GM19238 (cell line): ENCODE results near the gene RSPRY1.
A peak's percentile ranks its signal among the peaks of the same experiment; 100 is the strongest.
"Not testable (repeated sequence)": the region's sequence is repeated elsewhere in the genome, so short reads cannot be mapped to it uniquely, and the experiment has no call there.

Experiments
- DNase-seq: peaks from one replicate; pipeline ENCODE4 v3.0.0; 2011; ENCODE audit warnings: low spot score; ENCODE audit not compliant: insufficient read length

Gene RSPRY1

DNA sequence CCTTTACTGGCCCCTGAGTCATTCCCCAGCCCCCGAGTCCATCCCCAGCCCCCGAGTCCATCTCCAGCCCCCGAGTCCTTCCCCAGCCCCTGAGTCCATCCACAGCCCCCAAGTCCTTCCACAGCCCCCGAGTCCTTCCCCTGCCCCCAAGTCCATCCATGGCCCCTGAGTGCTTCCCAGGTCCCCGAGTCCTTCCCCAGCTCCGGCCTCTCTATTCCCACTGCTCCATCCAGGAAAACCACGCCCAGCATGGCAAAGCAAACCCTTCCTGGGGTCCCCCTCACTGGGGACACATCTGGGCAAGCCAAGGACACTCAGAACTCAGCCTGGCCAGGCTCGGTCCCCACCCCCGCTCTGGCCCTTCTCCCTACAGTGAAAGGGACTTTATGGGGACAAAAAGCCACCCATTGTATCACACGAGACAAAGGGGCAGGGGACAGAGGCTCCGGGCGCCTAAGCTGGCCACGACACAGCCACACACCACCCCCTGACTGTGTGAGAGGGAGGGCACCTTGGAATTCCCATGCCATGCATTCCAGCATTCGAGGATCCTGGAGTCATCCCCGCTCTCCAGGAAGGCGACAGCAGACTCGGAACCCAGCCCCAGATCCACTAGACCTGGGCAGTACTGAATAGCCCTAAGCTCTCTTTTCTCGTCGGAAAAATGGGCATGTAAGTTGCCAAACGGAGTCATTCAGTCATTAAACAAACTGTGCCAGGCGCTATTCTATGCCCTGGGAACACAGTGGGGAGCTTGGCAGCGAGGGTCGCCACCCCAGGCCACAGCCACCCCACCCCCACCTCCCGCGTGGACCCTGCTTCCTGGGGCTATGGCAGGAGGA, 84.3 kb downstream of the RSPRY1 start:
- DNase-seq = no peak

GRCh38 chr16:57271063-57271345, 84.9 kb downstream of the RSPRY1 start:
- DNase-seq = no peak

DNA sequence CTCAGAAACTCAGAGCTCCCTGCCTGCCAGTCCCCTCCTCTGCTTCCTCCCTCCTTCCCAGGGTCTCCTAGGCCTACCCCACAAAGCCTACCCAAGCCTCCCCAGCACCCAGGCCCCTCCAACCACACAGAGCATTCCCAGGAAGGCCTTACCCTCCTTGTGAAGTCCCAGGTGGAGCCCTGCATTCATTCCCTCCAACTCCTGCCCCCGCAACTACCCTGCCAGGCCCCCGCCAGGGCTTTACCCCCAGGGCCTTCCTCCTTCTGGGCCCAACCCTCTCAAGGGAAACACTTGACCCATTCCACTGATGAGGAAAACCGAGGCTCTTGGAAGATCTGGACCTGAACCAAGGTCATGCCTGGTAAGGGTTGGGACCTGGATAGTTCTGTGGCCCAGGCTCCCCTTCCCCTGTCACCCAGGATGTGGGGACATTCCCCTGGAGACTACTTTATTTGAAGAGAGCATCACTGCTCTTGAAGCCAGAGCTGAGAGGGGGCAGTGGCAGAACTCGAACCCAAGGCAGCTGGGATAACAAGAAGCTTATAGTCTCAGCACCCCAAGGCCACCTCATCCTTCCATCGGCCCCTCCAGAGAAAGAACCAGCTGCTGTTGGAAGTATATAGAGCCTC, 85.9 kb downstream of the RSPRY1 start:
- DNase-seq = no peak

GRCh38 chr16:57273359-57273758, 87.2 kb downstream of the RSPRY1 start:
- DNase-seq = no peak

DNA sequence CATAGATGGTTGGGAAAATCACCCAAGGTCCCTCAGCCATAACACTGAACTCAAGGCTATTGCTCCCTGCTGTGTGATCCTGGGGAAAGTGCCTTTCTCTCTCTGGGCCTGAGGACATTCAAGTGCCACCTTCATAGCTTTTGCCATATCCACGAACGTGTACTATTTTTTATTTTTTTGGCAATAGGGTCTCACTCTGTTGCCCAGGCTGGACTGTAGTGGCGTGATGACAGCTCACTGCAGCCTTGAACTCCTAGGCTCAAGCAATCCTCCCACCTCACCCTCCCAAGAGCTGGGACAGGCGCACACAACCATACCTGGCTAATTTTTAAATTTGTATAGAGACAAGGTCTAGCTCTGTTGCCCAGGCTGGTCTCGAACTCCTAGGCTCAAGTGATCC, 87.7 kb downstream of the RSPRY1 start:
- no peak for DNase-seq

GRCh38 chr16:57275946-57276345, 89.8 kb downstream of the RSPRY1 start:
- not testable (repeated sequence) for DNase-seq

- no peak for DNase-seq
These were observed 90.5 kb downstream of the RSPRY1 start for GRCh38 chr16:57276596-57276995.

DNA sequence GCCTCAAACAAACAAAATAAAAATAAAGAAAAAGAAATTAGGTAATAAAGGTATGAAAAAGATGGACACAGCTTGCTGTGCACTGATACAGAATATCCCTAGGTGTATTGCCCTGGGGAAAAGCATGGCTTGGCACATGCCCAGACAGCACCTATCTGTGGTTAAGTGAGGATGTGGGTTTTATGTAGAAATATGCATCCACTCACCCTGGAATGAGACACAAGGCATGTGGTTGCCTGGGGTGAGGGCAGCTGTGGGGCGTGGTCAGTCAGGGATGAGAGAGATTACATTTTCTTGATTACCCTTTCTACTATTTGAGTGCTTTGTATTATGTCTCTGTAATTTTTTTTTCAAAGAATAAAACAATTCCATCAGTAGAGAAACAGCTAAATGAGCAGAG, 91.5 kb downstream of the RSPRY1 start:
- no peak for DNase-seq

- DNase-seq = no peak
These were observed 92.4 kb downstream of the RSPRY1 start for GRCh38 chr16:57278494-57278893.

DNA sequence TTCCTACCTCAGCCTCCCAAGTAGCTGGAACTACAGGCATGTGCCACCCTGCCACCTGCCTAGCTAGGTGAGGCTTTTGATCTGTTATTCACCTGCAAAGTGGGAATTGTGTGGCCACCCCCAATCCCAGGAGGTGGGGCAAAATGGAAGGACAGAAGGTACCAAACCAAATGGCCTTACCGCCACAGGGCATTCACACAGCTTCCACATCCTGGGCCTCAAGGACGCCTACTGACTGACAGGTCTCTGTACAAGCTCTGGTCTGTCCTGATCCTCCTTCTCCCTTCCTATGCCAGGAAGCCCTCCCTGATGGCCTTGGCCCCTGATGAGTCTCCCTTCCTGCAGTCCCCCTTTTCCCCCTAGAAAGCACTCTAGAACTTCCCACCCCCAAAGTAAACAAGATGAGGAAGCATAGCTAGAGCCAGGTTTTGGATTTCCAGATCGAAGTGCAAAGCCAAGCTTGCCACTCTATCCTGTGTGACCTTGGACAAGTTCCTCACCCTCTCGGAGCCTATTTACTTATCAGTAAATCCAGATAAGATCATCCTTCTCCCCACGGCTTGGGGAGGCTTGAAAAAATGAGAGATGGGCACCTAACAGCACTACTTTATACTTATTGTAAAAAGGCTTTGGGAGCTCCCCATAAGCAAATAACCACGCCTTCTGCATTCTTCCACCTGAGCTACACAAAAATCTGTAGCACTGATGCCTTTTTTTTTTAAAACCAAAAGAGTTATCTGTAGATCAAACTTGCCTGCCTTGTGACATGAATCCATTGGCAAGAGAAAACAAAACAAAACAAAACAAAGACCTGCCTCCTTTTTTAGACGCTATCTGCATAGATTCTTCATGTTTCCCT, 93.9 kb downstream of the RSPRY1 start:
- no peak for DNase-seq

DNA sequence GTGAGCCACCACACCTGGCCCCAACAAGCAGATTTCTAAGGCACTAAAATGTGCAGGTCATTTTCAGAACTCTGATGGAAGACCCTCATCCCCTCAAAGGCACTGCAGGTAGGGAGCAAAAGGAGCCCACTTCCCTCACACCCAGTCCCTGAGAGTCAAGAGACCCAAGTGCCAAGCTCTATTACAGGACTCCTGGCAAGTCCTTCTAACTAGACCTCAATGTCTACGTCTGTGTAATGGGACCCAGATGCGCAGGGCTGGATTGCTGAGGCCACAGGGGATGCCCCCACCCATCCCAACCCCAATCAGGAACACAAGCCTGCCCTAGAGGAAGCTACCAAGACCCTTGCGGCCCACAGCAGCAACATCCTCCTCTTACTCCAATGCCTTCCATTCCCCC, 95.7 kb downstream of the RSPRY1 start:
- DNase-seq = no peak

GRCh38 chr16:57282510-57283213, 96.5 kb downstream of the RSPRY1 start:
- no peak for DNase-seq

DNA sequence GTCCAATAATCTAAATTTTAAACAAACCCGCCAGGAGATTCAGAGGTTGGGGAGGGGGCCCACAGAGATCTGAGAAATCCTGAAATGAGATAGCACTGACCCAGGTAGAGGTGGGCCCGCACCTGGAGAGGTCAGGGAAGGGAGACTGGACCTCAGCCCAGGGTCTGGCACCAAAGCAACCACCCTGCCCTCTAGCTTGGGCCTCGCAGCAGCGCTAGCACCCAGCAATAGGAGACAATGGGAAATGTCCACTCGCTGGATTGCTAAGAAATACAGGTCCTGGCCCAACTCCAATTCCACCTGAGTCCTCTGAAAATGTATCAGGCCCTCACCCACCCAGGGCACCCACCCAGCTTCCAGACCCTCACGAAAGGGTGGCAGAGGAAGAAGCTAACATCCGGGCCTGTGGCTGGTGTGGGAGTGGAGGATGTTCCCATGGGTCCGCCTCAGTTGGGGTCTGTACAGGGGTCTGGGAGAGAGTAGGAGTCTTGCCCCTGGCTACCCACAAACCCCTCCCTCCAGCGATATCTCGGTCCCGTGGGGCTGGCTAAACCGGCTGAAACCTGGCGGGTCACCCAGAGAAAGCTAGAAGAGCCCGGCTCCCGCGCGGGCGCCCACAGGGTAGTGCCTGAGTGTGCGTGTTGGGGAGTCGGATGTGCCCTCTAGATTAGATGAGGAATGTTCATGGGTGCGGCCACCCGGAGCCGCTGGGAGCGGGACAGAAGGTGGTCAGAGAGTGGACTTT, 97.3 kb downstream of the RSPRY1 start:
- DNase-seq = no peak

DNA sequence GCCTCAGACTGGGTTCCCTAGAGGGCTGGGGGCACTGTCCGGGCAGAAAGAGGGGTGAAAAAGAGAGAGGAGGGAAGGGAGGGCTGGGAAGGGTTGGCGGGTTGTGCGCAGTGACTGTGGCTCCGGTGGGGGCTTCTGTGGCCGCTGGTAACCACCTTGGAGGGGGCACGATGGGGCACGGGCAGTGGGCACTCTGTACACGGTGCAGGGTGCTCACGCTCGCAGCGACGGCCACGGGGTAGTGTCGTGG, 97.8 kb downstream of the RSPRY1 start:
- no peak for DNase-seq

DNA sequence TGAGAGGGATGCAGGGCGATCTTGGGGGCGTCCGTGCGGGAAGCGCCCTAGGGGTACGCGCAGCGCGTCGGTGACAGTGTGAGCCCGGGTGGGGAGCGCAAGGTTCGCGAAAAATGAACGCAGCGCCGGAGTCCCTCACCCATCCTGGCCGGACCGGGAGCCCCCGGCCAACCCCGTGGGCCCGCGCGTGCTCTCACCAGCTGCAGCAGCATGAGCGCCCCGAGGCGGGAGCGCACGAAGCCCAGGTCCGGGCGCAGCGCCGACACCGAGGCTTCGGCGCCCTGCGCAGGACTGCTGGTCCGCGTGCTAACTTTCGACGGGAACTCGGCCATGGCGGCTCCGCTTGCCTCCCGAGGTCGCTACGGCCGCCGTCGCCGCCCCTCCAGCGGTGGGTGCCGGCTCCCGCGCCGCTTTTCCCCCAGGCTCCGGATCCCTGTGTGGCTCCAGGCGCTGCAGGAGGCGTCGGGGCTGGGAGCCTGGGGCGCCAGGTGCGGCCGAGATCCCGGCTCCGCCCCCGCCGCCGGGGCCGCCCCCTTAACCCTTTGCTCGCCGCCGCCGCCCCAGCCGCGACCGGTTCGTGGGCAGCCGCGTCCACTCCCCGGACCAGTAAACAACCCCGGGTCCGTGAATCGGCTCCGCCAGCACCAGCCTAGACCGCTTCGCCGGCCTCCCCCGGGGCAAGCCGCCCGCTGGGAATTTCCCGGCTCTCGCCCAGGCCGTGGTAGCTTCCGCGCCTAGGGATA, 98.3 kb downstream of the RSPRY1 start, which contains the start of gene PLLP:
TSS of gene PLLP (minus strand) at position 464 of the 743 bp plus-strand sequence. CDS start at position 332, 132 bp downstream.
- DNase-seq = peak; percentile 68

GRCh38 chr16:57284952-57285363, 98.8 kb downstream of the RSPRY1 start:
- DNase-seq = no peak

DNA sequence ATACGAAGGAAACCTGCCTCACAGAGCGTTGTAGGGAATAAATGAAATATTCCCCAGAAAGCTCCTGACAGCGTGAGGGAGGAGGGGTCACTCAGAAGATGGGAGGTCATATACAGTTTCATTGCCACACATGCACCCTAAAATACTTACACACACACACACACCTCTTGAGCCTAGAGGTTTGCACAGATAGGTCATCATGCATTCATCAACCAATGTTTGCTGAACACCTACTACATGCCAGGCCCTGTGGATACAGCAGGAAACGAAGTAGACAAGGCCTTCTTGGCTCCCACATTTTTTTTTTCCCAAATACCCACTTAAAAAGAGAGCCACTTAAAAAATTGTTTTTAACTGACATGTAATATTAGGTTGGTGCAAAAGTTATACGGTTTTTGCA, 99.2 kb downstream of the RSPRY1 start:
- DNase-seq = no peak

DNA sequence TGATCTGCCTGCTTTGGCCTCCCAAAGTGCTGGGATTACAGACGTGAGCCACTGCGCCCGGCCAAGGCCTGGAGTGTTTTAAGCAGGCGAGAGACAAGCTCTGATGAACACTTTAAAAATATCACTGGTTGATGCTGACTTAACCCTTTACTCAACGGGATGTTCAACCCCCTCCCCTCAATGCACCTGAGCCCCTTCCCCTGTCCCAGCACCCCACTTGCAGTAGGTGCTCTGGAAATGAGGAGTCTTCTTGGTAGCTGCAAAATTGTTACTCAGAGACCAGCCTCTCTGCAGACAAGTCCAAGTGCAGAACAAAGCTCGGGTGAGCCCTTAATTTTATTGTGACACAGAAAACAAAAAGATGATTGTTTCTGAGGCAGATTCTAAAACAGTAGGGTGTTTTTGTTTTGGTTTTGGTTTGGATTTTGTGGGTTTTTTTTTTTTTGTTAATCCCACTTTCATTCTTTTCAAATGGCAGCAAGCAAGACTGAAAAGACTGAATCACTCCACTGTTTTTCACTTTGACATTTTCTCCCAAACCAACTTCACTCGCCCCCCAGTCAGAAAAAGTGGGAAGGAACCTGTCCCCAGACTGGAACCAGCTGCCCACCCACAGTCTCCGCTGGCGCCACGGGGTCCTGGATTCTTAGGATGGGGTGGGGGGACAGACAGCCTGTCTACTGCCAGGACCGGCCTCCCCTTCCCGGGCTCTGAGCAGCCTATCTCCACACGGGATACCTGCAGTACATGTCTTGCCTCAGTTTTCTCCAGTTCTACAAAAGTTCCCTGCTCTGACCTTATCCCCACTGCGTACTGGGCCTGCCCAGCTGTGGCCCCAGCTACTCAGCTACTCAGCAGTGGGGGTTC, 103.5 kb downstream of the RSPRY1 start:
- DNase-seq = no peak
